ENCODE results near the gene LNX1. TPM values are rescaled to one million over a fixed set of nuclear protein-coding genes. Genes with fewer than 3 reads are reported as not detected.

LNX1 gene
- total and polyA plus RNA-seq, 2 of the 8 experiments (the other 6 are each of a cell fraction or from before 2014, with no cell fraction given): 2.7 to 3.8 TPM

DNA sequence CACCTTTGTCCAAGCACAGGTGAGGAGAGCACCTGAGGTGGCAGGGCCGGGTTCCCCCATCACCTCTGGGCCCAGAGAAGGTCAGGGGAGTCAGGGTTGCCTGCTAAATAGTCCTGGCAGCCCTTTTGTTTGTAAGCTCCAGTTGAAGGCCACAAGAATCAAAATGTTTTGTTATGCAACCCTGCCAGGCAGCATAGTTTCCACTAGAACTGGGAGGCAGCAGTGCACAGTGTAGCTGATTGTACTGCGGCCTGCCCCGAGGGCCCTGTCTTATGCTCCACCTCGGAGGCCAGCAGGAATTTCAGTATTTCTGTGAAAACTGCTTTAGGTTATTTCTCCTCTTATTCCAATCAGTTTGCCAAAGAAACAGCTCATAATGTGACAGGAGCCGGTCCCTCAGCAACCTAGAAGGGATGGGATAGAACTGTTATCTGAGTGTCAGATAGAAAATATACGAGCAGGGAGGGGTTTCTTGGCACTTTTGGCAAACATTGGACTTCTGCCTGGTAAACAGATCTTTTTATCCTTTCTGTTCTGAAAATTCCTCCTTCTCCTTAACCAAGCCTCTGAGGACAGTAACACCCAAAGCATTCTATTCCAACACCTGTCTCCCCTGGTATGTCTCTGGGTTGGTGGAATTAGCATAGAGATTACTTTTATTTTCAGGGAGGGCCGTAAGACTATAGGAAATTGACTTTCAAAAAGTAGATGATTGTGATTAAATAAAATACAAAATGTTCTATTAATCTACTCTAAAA, 93.6 kb downstream of the LNX1 start:
- ChIA-PET POLR2A (ENCODE audit: partially characterized antibody) (no interaction called here), CTCF (ENCODE audit: partially characterized antibody) (interaction anchor here (1.0 to 3.1 kb wide), 4 partner anchors 12 to 486 kb away, joined by 3 to 11 read pairs (median 3); no protein-coding TSS in a partner anchor)
- peaks cover 0 to 2% of the 10 kb centered on the region in 2 experiments for H4K20me1 ChIP-seq (replicated peaks in 1 of 2; ENCODE audit: control insufficient read depth in 1 of 2, insufficient read depth in 2 of 2, low read length in 2 of 2)
- H2BK120ac ChIP-seq (replicated peaks; ENCODE audit: low read depth, low read length): no peak overlapping the region
- H3K36me3 ChIP-seq (ENCODE audit: control insufficient read depth in 2 of 4, insufficient read depth in 4 of 4, low read length in 3 of 4): no peaks in the 10 kb centered on the region
- no peak overlapping the region for H2BK12ac ChIP-seq (ENCODE audit: low read depth, low read length)
- no peak overlapping the region for H3K14ac ChIP-seq (ENCODE audit: insufficient read length)
- no peak overlapping the region for H2BK20ac ChIP-seq (ENCODE audit: low read length)
- no peak overlapping the region for H3K4me3 ChIP-seq (ENCODE audit: extremely low read depth in 1 of 4, insufficient read depth in 2 of 4, low read depth in 3 of 4, low read length in 4 of 4)
- no peak overlapping the region for H4K91ac ChIP-seq (replicated peaks; ENCODE audit: insufficient read length, low read length)
- no peaks in the 10 kb centered on the region for H3K27me3 ChIP-seq (replicated peaks in 1 of 4; ENCODE audit: control insufficient read depth in 3 of 4, extremely low read depth in 1 of 4, insufficient read depth in 3 of 4, low read length in 3 of 4)
- H3K4ac ChIP-seq (replicated peaks; ENCODE audit: insufficient read length, low read depth, low read length): no peak overlapping the region
- peaks cover 0 to 7% (median 3%) of the 10 kb centered on the region in 4 experiments; a peak in 5 of 7 replicates for H3K4me1 ChIP-seq (replicated peaks in 1 of 4; ENCODE audit: control insufficient read depth in 3 of 4, insufficient read depth in 4 of 4, low read length in 3 of 4)
- TF ChIP-seq, protein P1, sequence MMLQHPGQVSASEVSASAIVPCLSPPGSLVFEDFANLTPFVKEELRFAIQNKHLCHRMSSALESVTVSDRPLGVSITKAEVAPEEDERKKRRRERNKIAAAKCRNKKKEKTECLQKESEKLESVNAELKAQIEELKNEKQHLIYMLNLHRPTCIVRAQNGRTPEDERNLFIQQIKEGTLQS (IDR thresholded peaks at IDR 0.05; ENCODE audit: insufficient read depth, low read depth, low read length): no peak
- peak; percentile 78 for TF ChIP-seq TBP (IDR thresholded peaks at IDR 0.05; ENCODE audit: low read depth, low read length)
- H3K23ac ChIP-seq (ENCODE audit: insufficient read length): no peak overlapping the region
- DNase-seq (ENCODE audit: low read depth in 1 of 2, low spot score in 2 of 2) (no peak), FAIRE-seq (peak; percentile 28)
- H3K27ac ChIP-seq (ENCODE audit: low read depth, low read length): no peak overlapping the region
- H3K79me2 ChIP-seq (ENCODE audit: control insufficient read depth in 1 of 2, insufficient read depth in 2 of 2, low read length in 2 of 2): no peaks in the 10 kb centered on the region
- WGBS, 2 experiments (ENCODE audit: extremely low coverage in 1 of 2, insufficient coverage in 1 of 2, insufficient read length in 1 of 2, insufficient replicate concordance in 2 of 2, low coverage in 1 of 2, low lambda C conversion rate in 2 of 2, missing lambda C conversion rate in 1 of 2): 84% methylated on average over 7 of the region's 7 CpGs; no CpG with 5 or more reads in 1 of the 2 experiments
- no peak overlapping the region for H2AK5ac ChIP-seq (ENCODE audit: low read depth, low read length)
- H3K56ac ChIP-seq (replicated peaks; ENCODE audit: insufficient read length, low read depth, low read length): no peak overlapping the region
- no peak overlapping the region for H3K9ac ChIP-seq (replicated peaks in 1 of 4; ENCODE audit: extremely low read depth in 1 of 4, low read depth in 3 of 4, low read length in 3 of 4)
- no peak overlapping the region for H2BK5ac ChIP-seq (ENCODE audit: low read depth, low read length)
- no peaks in the 10 kb centered on the region for H3K9me3 ChIP-seq (ENCODE audit: insufficient read depth in 2 of 2, low read depth in 1 of 2, low read length in 1 of 2)
- no peak overlapping the region; a peak in 1 of 4 replicates for H3K4me2 ChIP-seq (ENCODE audit: insufficient read depth in 1 of 2, low read depth in 2 of 2, low read length in 2 of 2)
- no peak overlapping the region for H2AFZ ChIP-seq (ENCODE audit: low read length)
- H4K8ac ChIP-seq (ENCODE audit: extremely low read depth, insufficient read depth, low read length): no peak overlapping the region
- no peak overlapping the region for H4K5ac ChIP-seq (ENCODE audit: insufficient read length, low read depth, low read length)
- H2BK15ac ChIP-seq (ENCODE audit: low read length): no peak overlapping the region; the same call in 1 of the 2 replicates
- H3K79me1 ChIP-seq (ENCODE audit: low read depth, low read length): no peaks in the 10 kb centered on the region
- H3K18ac ChIP-seq (ENCODE audit: extremely low read depth, low read length): no peak overlapping the region
- H3K23me2 ChIP-seq (ENCODE audit: low read depth, low read length): no peaks in the 10 kb centered on the region

All from H1 (cell line).